ENCODE data around the gene NPAS3. TPM values are rescaled to one million over a fixed set of nuclear protein-coding genes. Genes with fewer than 3 reads are reported as not detected.

NPAS3 gene
- total and polyA plus RNA-seq, 2 of the 13 experiments (the other 11 are each of a cell fraction or from before 2014, with no cell fraction given), result not detected

- CTCF ChIA-PET (ENCODE audit: low intra/inter-chr PET ratio, low total read pairs), result no interaction called here
- no peak overlapping the region for H3K9ac ChIP-seq (ENCODE audit: insufficient read depth, low read depth, low read length)
- no peaks in the 10 kb centered on the region for H3K36me3 ChIP-seq (replicated peaks in 1 of 2; ENCODE audit: control insufficient read depth in 1 of 2, insufficient read depth in 2 of 2, low read length in 2 of 2)
- no peaks in the 10 kb centered on the region for H3K79me2 ChIP-seq (ENCODE audit: insufficient read depth, low read length)
- FAIRE-seq (no peak), DNase-seq (ENCODE audit: low spot score) (no peak), ATAC-seq (no peak)
- no peaks in the 10 kb centered on the region for H3K4me1 ChIP-seq (ENCODE audit: insufficient read depth, low read length)
- H3K27me3 ChIP-seq (ENCODE audit: control insufficient read depth in 1 of 2, insufficient read depth in 2 of 2, low read length in 2 of 2), result peaks cover 0 to under 1% of the 10 kb centered on the region in 2 experiments; a peak in 2 of 5 replicates
- in situ Hi-C loops (cut with HindIII; ENCODE audit: extremely low pct_ligation_motif_present, low pct_unique_long_range_greater_than_20kb) (no loop called here), intact Hi-C loops (cut with micrococcal nuclease; ENCODE audit: unreplicated experiment) (no loop called here)
- H3K27ac ChIP-seq (ENCODE audit: extremely low read length, insufficient read depth, low read length), result no peak overlapping the region
- H3K4me3 ChIP-seq (replicated peaks in 1 of 3; ENCODE audit: insufficient read depth in 1 of 3, low read depth in 2 of 3, low read length in 3 of 3), result no peak overlapping the region
- no peaks in the 10 kb centered on the region for H3K9me3 ChIP-seq (ENCODE audit: low read length)
- POLR2A ChIA-PET, result no interaction called here
- H4K20me1 ChIP-seq (ENCODE audit: insufficient read depth, low read length), result no peaks in the 10 kb centered on the region
- WGBS (ENCODE audit: low lambda C conversion rate), result 7% methylated on average over 5 of the region's 5 CpGs
- H3K4me2 ChIP-seq (ENCODE audit: low read depth, low read length), result no peak overlapping the region
- TF ChIP-seq MNT (IDR thresholded peaks at IDR 0.05), result peak; percentile 42
- no peak for TF ChIP-seq ZBTB7A (CRISPR knock-in tag; IDR thresholded peaks at IDR 0.05)
- TF ChIP-seq SETDB1 (CRISPR knock-in tag; IDR thresholded peaks at IDR 0.05; ENCODE audit: borderline replicate concordance), result no peak
- no TSS peak for BruUV-seq (replicated peaks)
- no peak overlapping the region for H2AFZ ChIP-seq (ENCODE audit: low read length)
Measured at GRCh38 chr14:33726685-33727084, 788.0 kb downstream of the NPAS3 start.

GRCh38 chr14:33727606-33728005, 788.9 kb downstream of the NPAS3 start:
- Histone ChIP-seq H3K27ac (ENCODE audit: extremely low read length, insufficient read depth, low read length) (no peak overlapping the region), H3K79me2 (ENCODE audit: insufficient read depth, low read length) (no peaks in the 10 kb centered on the region), H3K4me2 (ENCODE audit: low read depth, low read length) (no peak overlapping the region), H3K9ac (ENCODE audit: insufficient read depth, low read depth, low read length) (no peak overlapping the region), H3K4me1 (ENCODE audit: insufficient read depth, low read length) (no peaks in the 10 kb centered on the region), H3K9me3 (ENCODE audit: low read length) (no peaks in the 10 kb centered on the region), H3K27me3 (ENCODE audit: control insufficient read depth in 1 of 2, insufficient read depth in 2 of 2, low read length in 2 of 2) (peaks cover 1 to 2% of the 10 kb centered on the region in 2 experiments; a peak in 2 of 5 replicates), H3K4me3 (replicated peaks in 1 of 3; ENCODE audit: insufficient read depth in 1 of 3, low read depth in 2 of 3, low read length in 3 of 3) (no peak overlapping the region), H2AFZ (ENCODE audit: low read length) (no peak overlapping the region), H3K36me3 (replicated peaks in 1 of 2; ENCODE audit: control insufficient read depth in 1 of 2, insufficient read depth in 2 of 2, low read length in 2 of 2) (no peaks in the 10 kb centered on the region), H4K20me1 (ENCODE audit: insufficient read depth, low read length) (no peaks in the 10 kb centered on the region)
- ATAC-seq (no peak), FAIRE-seq (no peak), DNase-seq (ENCODE audit: low spot score) (no peak)
- POLR2A ChIA-PET, result no interaction called here
- WGBS (ENCODE audit: low lambda C conversion rate), result 49% methylated on average over 6 of the region's 6 CpGs
- CTCF ChIA-PET (ENCODE audit: low intra/inter-chr PET ratio, low total read pairs), result no interaction called here
- intact Hi-C loops (cut with micrococcal nuclease; ENCODE audit: unreplicated experiment) (no loop called here), in situ Hi-C loops (cut with HindIII; ENCODE audit: extremely low pct_ligation_motif_present, low pct_unique_long_range_greater_than_20kb) (no loop called here)
- BruUV-seq (replicated peaks), result no TSS peak
- TF ChIP-seq ZNF34 (CRISPR knock-in tag; IDR thresholded peaks at IDR 0.05; ENCODE audit: borderline replicate concordance) (no peak), ZFP91 (CRISPR knock-in tag; IDR thresholded peaks at IDR 0.05; ENCODE audit: borderline replicate concordance) (no peak), ZNF737 (CRISPR knock-in tag; IDR thresholded peaks at IDR 0.05; ENCODE audit: borderline replicate concordance) (no peak), ZNF326 (CRISPR knock-in tag; IDR thresholded peaks at IDR 0.05; ENCODE audit: borderline replicate concordance) (no peak), SKI (IDR thresholded peaks at IDR 0.05; ENCODE audit: partially characterized antibody) (no peak), ZNF276 (CRISPR knock-in tag; IDR thresholded peaks at IDR 0.05; ENCODE audit: low read depth) (no peak), IKZF1 (IDR thresholded peaks at IDR 0.05) (no peak), ZNF121 (CRISPR knock-in tag; IDR thresholded peaks at IDR 0.05) (no peak), HINFP (CRISPR knock-in tag; IDR thresholded peaks at IDR 0.05; ENCODE audit: low read depth) (no peak), POLR2G (IDR thresholded peaks at IDR 0.05; ENCODE audit: low read depth, low read length) (no peak)

Measured in HepG2 (cell line).